Smooth muscle cell (in vitro differentiated cells): ENCODE data around the gene PRR12. TPM values are rescaled to one million over a fixed set of nuclear protein-coding genes. Genes with fewer than 3 reads are reported as not detected.

Experiments used
- DNase-seq: peaks from one replicate; lab custom pipeline; 2025; ENCODE audit not compliant: unreplicated experiment; lab: John Stamatoyannopoulos, UW
- H2AFZ ChIP-seq: fragments of 200-600 bp; sonication (generic); 2 replicates; pipeline ENCODE4 v1.6.0; 2016; ENCODE audit warnings: antibody characterized with exemption, low read depth, mild to moderate bottlenecking
- H3F3A ChIP-seq: fragments of 200-600 bp; sonication (generic); 2 replicates; pipeline ENCODE4 v1.6.0; 2017; ENCODE audit warnings: antibody characterized with exemption, low read depth
- H3K27ac ChIP-seq: fragments of 200-600 bp; sonication (generic); 2 replicates; pipeline ENCODE4 v1.5.1; 2016; ENCODE audit warnings: low read depth, mild to moderate bottlenecking
- H3K27me3 ChIP-seq: fragments of 200-600 bp; sonication (generic); 2 replicates; pipeline ENCODE4 v1.6.1; 2016; ENCODE audit warnings: low read depth, mild to moderate bottlenecking
- H3K36me3 ChIP-seq: fragments of 200-600 bp; sonication (generic); 2 replicates; pipeline ENCODE4 v1.5.1; 2016; ENCODE audit warnings: low read depth
- H3K4me1 ChIP-seq: fragments of 200-600 bp; sonication (generic); 2 replicates; pipeline ENCODE4 v1.5.1; 2016; ENCODE audit warnings: low read depth
- H3K4me2 ChIP-seq: fragments of 200-600 bp; sonication (generic); 2 replicates; pipeline ENCODE4 v1.6.0; 2016; ENCODE audit warnings: mild to moderate bottlenecking
- H3K4me3 ChIP-seq: fragments of 200-600 bp; sonication (generic); 2 replicates; pipeline ENCODE4 v1.5.1; 2016; ENCODE audit warnings: mild to moderate bottlenecking
- H3K79me2 ChIP-seq: fragments of 200-600 bp; sonication (generic); 2 replicates; pipeline ENCODE4 v1.6.0; 2016; ENCODE audit warnings: low read depth, mild to moderate bottlenecking
- H3K9ac ChIP-seq: fragments of 200-600 bp; sonication (generic); 2 replicates; pipeline ENCODE4 v1.6.0; 2016; ENCODE audit warnings: low read depth
- H3K9me3 ChIP-seq: fragments of 200-600 bp; sonication (generic); replicated peaks from 2 replicates; pipeline ENCODE4 v1.5.1; 2016; ENCODE audit warnings: low read depth
- H4K20me1 ChIP-seq: fragments of 200-600 bp; sonication (generic); 2 replicates; pipeline ENCODE4 v1.6.0; 2016; ENCODE audit warnings: low read depth
- WGBS: methylation state at CpG from one replicate; pipeline ENCODE4 v1.1.7; 2016; ENCODE audit warnings: low lambda C conversion rate; 5-methylcytosine and 5-hydroxymethylcytosine counted together
- polyA plus RNA-seq: library from polyadenylated mRNA; unstranded; fragments of >200 nt; fragmentation: Nextera tagmentation; extraction: Ambion mirVana; gene quantifications from 2 replicates; pipeline ENCODE4 v1.2.1, GENCODE V29; 2016
- total RNA-seq: library from RNA; depleted of rRNA; stranded (reverse); fragments of >200 nt; gene quantifications from 2 replicates; pipeline ENCODE4 v1.2.3, GENCODE V29; 2014
- TF ChIP-seq, protein P1 (sequence below): fragments of 200-600 bp; sonication (generic); IDR thresholded peaks from 2 replicates; pipeline ENCODE4 v1.5.1; 2017; ENCODE audit warnings: borderline replicate concordance, mild to moderate bottlenecking, antibody characterized with exemption; ENCODE audit not compliant: insufficient read depth, poor library complexity, severe bottlenecking

PRR12 gene
- total and polyA plus RNA-seq, 2 experiments from 2014 or later: 1.7 to 4.5 TPM

DNA sequence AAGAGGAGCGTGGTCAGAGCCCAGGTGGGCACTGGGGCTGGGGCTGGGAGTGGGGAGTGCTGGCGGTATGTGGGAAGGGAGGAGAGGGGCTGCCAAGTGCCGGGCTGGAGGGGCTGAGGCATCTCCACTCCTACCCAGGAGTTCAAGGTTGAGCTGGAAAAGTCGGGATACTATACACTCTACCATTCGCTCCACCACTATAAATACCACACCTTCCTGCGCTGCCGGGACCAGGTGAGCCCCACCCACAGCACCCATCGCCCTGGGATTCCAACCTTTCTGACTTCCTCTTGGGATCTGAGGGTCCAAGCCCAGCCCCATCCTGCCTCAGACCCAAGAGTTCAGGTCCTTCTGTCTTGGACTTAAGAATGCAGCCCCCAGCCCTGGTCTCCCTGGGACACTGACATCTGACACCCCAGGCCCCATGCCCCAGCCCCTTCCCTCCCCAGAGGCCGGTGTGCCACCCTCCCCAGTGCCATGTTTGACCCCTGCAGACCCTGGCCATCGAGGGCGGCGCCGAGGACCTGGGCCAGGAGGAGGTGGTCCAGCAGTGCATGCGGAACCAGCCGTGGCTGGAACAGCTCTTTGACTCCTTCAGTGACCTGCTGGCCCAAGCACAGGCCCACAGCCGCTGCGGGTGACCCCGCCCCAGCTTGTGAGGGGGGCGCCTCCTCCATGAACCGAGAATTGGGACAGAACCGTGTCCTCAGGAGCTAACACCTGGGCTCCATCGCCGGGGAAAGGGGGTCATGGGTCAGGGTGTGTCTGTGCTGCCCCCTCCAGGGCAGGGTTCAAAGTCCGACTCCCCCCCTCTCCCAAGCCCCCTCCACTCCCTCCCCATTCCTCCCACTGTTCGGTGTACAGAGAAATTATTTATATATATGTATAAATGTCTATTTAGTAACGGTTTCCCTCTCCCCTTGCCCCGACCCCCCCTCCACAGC is 34.3 kb downstream of the PRR12 start:
- H3K27me3 ChIP-seq: no peaks in the 10 kb centered on the region
- TF ChIP-seq, protein P1, sequence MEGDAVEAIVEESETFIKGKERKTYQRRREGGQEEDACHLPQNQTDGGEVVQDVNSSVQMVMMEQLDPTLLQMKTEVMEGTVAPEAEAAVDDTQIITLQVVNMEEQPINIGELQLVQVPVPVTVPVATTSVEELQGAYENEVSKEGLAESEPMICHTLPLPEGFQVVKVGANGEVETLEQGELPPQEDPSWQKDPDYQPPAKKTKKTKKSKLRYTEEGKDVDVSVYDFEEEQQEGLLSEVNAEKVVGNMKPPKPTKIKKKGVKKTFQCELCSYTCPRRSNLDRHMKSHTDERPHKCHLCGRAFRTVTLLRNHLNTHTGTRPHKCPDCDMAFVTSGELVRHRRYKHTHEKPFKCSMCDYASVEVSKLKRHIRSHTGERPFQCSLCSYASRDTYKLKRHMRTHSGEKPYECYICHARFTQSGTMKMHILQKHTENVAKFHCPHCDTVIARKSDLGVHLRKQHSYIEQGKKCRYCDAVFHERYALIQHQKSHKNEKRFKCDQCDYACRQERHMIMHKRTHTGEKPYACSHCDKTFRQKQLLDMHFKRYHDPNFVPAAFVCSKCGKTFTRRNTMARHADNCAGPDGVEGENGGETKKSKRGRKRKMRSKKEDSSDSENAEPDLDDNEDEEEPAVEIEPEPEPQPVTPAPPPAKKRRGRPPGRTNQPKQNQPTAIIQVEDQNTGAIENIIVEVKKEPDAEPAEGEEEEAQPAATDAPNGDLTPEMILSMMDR: no peak
- H3K9ac ChIP-seq: no peak overlapping the region
- H3K4me3 ChIP-seq: no peak overlapping the region
- no peak overlapping the region for H3K27ac ChIP-seq
- DNase-seq: no peak
- H2AFZ ChIP-seq: no peak overlapping the region
- no peaks in the 10 kb centered on the region for H3K9me3 ChIP-seq
- H3K36me3 ChIP-seq: no peaks in the 10 kb centered on the region
- H3K4me1 ChIP-seq: no peaks in the 10 kb centered on the region
- peaks cover 7% of the 10 kb centered on the region for H3F3A ChIP-seq
- H4K20me1 ChIP-seq: peaks cover 4% of the 10 kb centered on the region
- 99% methylated on average over 23 of the region's 27 CpGs for WGBS
- H3K4me2 ChIP-seq: no peak overlapping the region
- no peaks in the 10 kb centered on the region for H3K79me2 ChIP-seq

DNA sequence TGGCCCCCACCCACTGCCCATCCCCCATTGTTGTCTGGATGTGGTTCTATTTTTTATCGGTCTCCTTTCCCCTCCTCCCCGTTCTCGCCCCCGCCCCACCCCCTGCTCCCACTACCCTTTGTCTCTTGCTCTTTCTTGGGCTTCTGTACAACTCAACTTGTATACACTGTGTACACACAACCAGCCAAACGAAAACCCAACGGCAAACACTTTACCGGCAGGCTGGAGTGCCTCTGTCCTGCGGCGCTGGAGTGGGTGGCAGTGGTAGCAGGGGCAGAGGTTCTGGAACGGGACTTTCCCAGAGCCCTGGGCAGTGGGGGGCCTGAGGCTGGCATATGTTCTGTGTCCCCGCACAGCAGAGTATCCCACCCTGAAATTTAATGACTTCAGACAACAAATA is 35.2 kb downstream of the PRR12 start:
- no peaks in the 10 kb centered on the region for H3K27me3 ChIP-seq
- H3K36me3 ChIP-seq: no peaks in the 10 kb centered on the region
- H3K4me3 ChIP-seq: no peak overlapping the region
- no peak overlapping the region for H3K9ac ChIP-seq
- H3F3A ChIP-seq: peaks cover 7% of the 10 kb centered on the region
- H3K4me1 ChIP-seq: no peaks in the 10 kb centered on the region
- H4K20me1 ChIP-seq: peaks cover 4% of the 10 kb centered on the region
- H2AFZ ChIP-seq: no peak overlapping the region
- no peak overlapping the region for H3K27ac ChIP-seq
- no peaks in the 10 kb centered on the region for H3K79me2 ChIP-seq
- no peaks in the 10 kb centered on the region for H3K9me3 ChIP-seq
- no peak for DNase-seq
- 94% methylated on average over 7 of the region's 11 CpGs for WGBS
- no peak overlapping the region for H3K4me2 ChIP-seq
- TF ChIP-seq, protein P1: no peak

DNA sequence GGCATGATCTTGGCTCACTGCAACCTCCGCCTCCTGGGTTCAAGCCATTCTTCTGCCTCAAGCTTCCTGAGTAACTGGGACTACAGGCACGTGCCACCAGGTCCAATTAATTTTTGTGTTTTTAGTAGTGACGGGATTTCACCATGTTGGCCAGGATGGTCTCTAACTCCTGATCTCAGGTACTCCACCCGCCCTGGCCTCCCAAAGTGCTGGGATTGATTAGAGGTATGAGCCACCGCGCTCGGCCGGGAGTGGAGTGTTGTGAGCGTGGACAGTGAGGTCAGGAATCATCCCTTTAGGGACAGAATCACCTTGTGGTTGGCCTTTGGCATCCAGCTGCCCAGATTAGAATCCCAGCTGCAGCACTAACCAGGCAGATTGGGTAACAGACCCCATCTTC is 38.7 kb downstream of the PRR12 start:
- H3K9me3 ChIP-seq: no peaks in the 10 kb centered on the region
- H3K9ac ChIP-seq: no peak overlapping the region
- H3K36me3 ChIP-seq: no peaks in the 10 kb centered on the region
- DNase-seq: no peak
- no peak overlapping the region for H3K4me2 ChIP-seq
- peaks cover 7% of the 10 kb centered on the region for H3F3A ChIP-seq
- peaks cover 1% of the 10 kb centered on the region for H4K20me1 ChIP-seq
- H2AFZ ChIP-seq: no peak overlapping the region
- no peaks in the 10 kb centered on the region for H3K4me1 ChIP-seq
- no peak overlapping the region for H3K4me3 ChIP-seq
- TF ChIP-seq, protein P1: no peak
- H3K79me2 ChIP-seq: no peaks in the 10 kb centered on the region
- no peak overlapping the region for H3K27ac ChIP-seq
- WGBS: 98% methylated on average over 9 of the region's 9 CpGs
- no peaks in the 10 kb centered on the region for H3K27me3 ChIP-seq
